Prostate gland (tissue), 2 donors: ENCODE measurements around the gene IGIP. TPM values are rescaled to one million over a fixed set of nuclear protein-coding genes. Genes with fewer than 3 reads are reported as not detected.

ENCODE experiments used
- DNase-seq: peaks from one replicate; pipeline ENCODE4 v3.0.0-alpha.2; 2019; ENCODE audit warnings: low spot score
- H3K27ac ChIP-seq, 2 donors: fragments of 200-600 bp; sonication (generic); 2 replicates each; pipeline ENCODE4 v1.5.1; 2017 to 2019
- H3K27me3 ChIP-seq: fragments of 200-600 bp; sonication (generic); replicated peaks from 2 replicates; pipeline ENCODE4 v1.5.1; 2019; ENCODE audit not compliant: insufficient read depth
- H3K36me3 ChIP-seq, 2 donors: fragments of 200-600 bp; sonication (generic); 1 replicate in 1 of 2; 2 replicates in 1 of 2; pipeline versions ENCODE4 v1.5.1 to v1.8.1; 2017 to 2019
- H3K4me1 ChIP-seq: fragments of 200-600 bp; sonication (generic); replicated peaks from 2 replicates; pipeline ENCODE4 v1.5.1; 2019
- H3K4me3 ChIP-seq, 2 donors: fragments of 200-600 bp; sonication (generic); 2 replicates each; pipeline ENCODE4 v1.5.1; 2017 to 2019
- H3K9me3 ChIP-seq: fragments of 200-600 bp; sonication (generic); 2 replicates; pipeline ENCODE4 v1.5.1; 2017
- POLR2A ChIP-seq: fragments of 450-650 bp; IDR thresholded peaks from one replicate; pipeline ENCODE4 v1.6.1; 2016; ENCODE audit warnings: antibody characterized with exemption, mild to moderate bottlenecking
- POLR2AphosphoS5 ChIP-seq: sonication (generic); formaldehyde crosslinking; IDR thresholded peaks from one replicate; pipeline ENCODE4 v1.6.1; 2017; ENCODE audit warnings: antibody characterized with exemption
- WGBS: methylation state at CpG from one replicate; pipeline ENCODE4 v1.1.5; 2018; 5-methylcytosine and 5-hydroxymethylcytosine counted together
- intact Hi-C: fragments of 100-400 bp; cut with DNase I; formaldehyde crosslinking; loops from one replicate; pipeline ENCODE4 v1.14.2; 2022
- total RNA-seq, 2 donors: library from RNA; depleted of rRNA; stranded (reverse); fragments of >200 nt; gene quantifications; one replicate each; pipeline ENCODE4 v1.1.0, GENCODE V29; 2016
- TF ChIP-seq, protein P1 (sequence below), 4 experiments: fragments of 200-600 bp in 2 of 4; fragments of 450-650 bp in 2 of 4; sonication (generic) in 2 of 4; IDR thresholded peaks; 1 replicate in 3 of 4; 2 replicates in 1 of 4; pipeline ENCODE4 v1.5.1; 2016 to 2019; ENCODE audit warnings: antibody characterized with exemption in 4 of 4, mild to moderate bottlenecking in 2 of 4, moderate library complexity in 2 of 4

IGIP gene
- total RNA-seq, 2 donors from 2014 or later, result 10.5 to 13.8 TPM

DNA sequence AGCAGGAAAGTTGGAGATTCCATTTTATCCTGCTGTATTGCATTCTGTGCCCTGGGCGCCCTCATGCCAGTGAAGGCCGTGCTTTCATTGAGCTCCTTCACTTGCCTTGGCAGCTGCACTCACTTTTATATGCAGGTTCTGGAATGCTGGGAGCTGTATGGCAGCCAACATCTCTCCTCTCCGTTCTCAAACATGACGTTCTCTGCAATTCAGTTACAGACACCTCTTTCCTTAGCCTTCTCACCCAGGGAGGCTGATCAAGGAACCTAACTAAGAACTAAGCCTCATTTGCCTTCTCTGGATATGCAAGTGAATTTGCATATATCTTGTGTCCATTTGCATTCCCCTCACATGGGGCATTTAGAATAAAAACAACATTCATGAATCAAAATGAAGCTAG lies 41.2 kb upstream of the IGIP start:
- Histone ChIP-seq H3K27ac (no peak overlapping the region), H3K36me3 (no peaks in the 10 kb centered on the region), H3K4me3 (no peak overlapping the region), H3K9me3 (no peaks in the 10 kb centered on the region), H3K4me1 (no peaks in the 10 kb centered on the region), H3K27me3 (no peaks in the 10 kb centered on the region)
- TF ChIP-seq POLR2AphosphoS5, result peak; percentile 67
- TF ChIP-seq, protein P1, sequence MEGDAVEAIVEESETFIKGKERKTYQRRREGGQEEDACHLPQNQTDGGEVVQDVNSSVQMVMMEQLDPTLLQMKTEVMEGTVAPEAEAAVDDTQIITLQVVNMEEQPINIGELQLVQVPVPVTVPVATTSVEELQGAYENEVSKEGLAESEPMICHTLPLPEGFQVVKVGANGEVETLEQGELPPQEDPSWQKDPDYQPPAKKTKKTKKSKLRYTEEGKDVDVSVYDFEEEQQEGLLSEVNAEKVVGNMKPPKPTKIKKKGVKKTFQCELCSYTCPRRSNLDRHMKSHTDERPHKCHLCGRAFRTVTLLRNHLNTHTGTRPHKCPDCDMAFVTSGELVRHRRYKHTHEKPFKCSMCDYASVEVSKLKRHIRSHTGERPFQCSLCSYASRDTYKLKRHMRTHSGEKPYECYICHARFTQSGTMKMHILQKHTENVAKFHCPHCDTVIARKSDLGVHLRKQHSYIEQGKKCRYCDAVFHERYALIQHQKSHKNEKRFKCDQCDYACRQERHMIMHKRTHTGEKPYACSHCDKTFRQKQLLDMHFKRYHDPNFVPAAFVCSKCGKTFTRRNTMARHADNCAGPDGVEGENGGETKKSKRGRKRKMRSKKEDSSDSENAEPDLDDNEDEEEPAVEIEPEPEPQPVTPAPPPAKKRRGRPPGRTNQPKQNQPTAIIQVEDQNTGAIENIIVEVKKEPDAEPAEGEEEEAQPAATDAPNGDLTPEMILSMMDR (IDR thresholded peaks at IDR 0.05), result no peak
- intact Hi-C loops, result no loop called here
- DNase-seq, result peak; percentile 78
- 16% methylated on average over 4 of the region's 4 CpGs for whole genome bisulfite sequencing

DNA sequence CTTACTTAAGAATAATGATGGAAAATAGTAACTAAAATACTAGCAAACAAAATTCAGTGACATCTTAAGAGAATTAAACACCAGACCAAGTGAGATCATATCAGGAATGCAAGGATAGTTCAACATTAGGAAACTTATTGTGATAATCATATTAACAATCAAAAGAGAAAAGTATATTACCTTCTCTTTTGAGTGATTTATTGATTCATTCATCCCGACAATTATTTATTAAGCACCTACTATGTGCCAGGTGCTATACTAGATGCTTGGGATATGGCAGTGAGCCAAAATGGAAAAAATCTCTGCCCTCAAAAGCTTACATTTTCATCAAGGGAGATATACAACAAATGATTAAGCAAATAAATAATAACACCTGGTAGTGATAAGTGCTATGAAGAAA lies 35.5 kb upstream of the IGIP start:
- WGBS, result 94% methylated on average over 1 of the region's 1 CpG
- H3K9me3 ChIP-seq, result no peaks in the 10 kb centered on the region
- H3K36me3 ChIP-seq, result no peaks in the 10 kb centered on the region
- TF ChIP-seq POLR2A (no peak), POLR2AphosphoS5 (no peak)
- TF ChIP-seq, protein P1 (IDR thresholded peaks at IDR 0.05), result no peak
- H3K27me3 ChIP-seq, result no peaks in the 10 kb centered on the region
- intact Hi-C loops, result no loop called here
- no peaks in the 10 kb centered on the region for H3K4me1 ChIP-seq
- no peak overlapping the region for H3K27ac ChIP-seq
- no peak overlapping the region for H3K4me3 ChIP-seq
- no peak for DNase-seq

DNA sequence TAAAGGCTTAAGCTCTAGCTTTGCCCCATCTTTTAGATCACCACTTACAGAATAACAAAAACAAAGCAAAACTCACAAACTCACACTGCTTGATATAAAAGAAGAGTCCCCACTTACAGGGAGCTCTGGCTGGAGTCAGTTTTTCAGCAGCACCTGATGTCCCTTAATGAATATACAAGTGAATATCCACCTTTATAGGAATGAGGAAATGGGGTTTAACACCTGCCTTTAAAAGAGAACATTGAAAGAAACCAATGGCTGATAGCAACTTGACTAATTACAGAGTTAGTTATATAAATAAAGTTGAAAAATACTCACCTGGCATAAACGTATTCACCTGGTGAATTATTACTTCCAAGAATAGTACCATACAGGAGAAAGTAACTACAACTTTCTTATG lies 32.6 kb upstream of the IGIP start:
- 34% methylated on average over 1 of the region's 1 CpG for WGBS
- H3K4me1 ChIP-seq, result no peaks in the 10 kb centered on the region
- H3K9me3 ChIP-seq, result no peaks in the 10 kb centered on the region
- no peak overlapping the region for H3K27ac ChIP-seq
- TF ChIP-seq POLR2AphosphoS5, result no peak
- TF ChIP-seq, protein P1 (IDR thresholded peaks at IDR 0.05), result no peak
- TF ChIP-seq POLR2A, result no peak
- H3K36me3 ChIP-seq, result no peaks in the 10 kb centered on the region
- intact Hi-C loops, result no loop called here
- H3K4me3 ChIP-seq, result no peak overlapping the region
- no peaks in the 10 kb centered on the region for H3K27me3 ChIP-seq
- DNase-seq, result no peak

DNA sequence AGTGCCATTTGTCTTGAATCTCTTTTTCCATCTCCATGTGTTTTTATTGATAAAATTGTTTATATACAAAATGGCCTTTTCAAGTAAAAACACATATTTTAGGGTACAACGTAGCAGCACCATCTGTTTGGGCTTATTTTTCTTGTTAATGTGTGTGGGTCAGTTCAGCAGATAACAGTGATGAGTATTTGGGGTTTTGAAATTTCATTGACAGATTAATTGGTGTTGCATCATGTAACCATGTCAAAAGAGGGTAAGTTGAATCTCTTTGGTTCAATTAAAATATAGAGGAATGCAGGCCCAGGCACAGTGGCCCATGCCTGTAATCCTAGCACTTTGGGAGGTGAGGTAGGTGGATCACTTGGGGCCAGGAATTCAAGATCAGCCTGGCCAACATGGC lies 31.9 kb upstream of the IGIP start:
- no peak for DNase-seq
- WGBS, result 66% methylated on average over 1 of the region's 1 CpG
- no peak overlapping the region for H3K27ac ChIP-seq
- no peaks in the 10 kb centered on the region for H3K27me3 ChIP-seq
- intact Hi-C loops, result no loop called here
- no peaks in the 10 kb centered on the region for H3K36me3 ChIP-seq
- no peaks in the 10 kb centered on the region for H3K4me1 ChIP-seq
- H3K4me3 ChIP-seq, result no peak overlapping the region
- H3K9me3 ChIP-seq, result no peaks in the 10 kb centered on the region
- TF ChIP-seq POLR2A, result no peak

DNA sequence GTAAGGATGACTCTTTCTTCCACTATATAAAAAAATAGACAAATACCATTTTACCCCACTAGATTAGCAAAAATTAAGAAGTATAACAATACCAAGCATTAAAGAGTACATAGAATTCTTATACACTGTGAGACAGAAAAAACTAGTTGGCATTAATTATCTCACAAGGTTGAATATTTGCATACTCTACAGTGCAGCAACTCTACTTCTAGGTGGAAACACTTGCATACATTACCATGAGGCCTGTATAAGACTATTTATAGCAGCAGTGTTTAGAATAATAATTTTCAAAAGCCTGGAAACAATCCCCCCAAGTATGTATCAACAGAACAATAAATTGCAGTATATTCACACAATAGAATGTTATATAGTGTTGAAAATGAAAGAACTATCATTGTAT lies 30.8 kb upstream of the IGIP start:
- TF ChIP-seq POLR2AphosphoS5 (no peak), POLR2A (no peak)
- TF ChIP-seq, protein P1 (IDR thresholded peaks at IDR 0.05), result no peak
- no peaks in the 10 kb centered on the region for H3K4me1 ChIP-seq
- no peaks in the 10 kb centered on the region for H3K27me3 ChIP-seq
- no peaks in the 10 kb centered on the region for H3K9me3 ChIP-seq
- no peak overlapping the region for H3K27ac ChIP-seq
- no peak for DNase-seq
- no peaks in the 10 kb centered on the region for H3K36me3 ChIP-seq
- intact Hi-C loops, result no loop called here
- no peak overlapping the region for H3K4me3 ChIP-seq
